Liver (tissue), 9 donors: ENCODE results near the gene IFITM5. TPM values are rescaled to one million over a fixed set of nuclear protein-coding genes. Genes with fewer than 3 reads are reported as not detected.
A peak's percentile ranks its signal among the peaks of the same experiment; 100 is the strongest.
"Not testable (repeated sequence)": the region's sequence is repeated elsewhere in the genome, so short reads cannot be mapped to it uniquely, and the experiment has no call there.

Experiments used
- DNase-seq: peaks from one replicate; pipeline ENCODE4 v3.0.0-alpha.2; 2017; ENCODE audit warnings: low spot score
- H3K27ac ChIP-seq, 2 donors: one replicate each; pipeline ENCODE4 v1.7.0; 2013; ENCODE audit warnings: inconsistent platforms in 2 of 2, low read length in 2 of 2, control low read depth in 1 of 2, low read depth in 1 of 2, mild to moderate bottlenecking in 1 of 2
- H3K27me3 ChIP-seq, 4 donors: one replicate each; pipeline versions ENCODE4 v1.6.1 to v1.7.0; 2013; ENCODE audit warnings: low read length in 3 of 4, inconsistent platforms in 1 of 4, mild to moderate bottlenecking in 1 of 4, moderate library complexity in 1 of 4; ENCODE audit not compliant: control insufficient read depth in 4 of 4, insufficient read depth in 4 of 4
- H3K36me3 ChIP-seq, 4 donors: one replicate each; pipeline versions ENCODE4 v1.6.1 to v1.7.0; 2013; ENCODE audit warnings: low read length in 3 of 4, mild to moderate bottlenecking in 3 of 4, low read depth in 1 of 4, moderate library complexity in 1 of 4; ENCODE audit not compliant: control insufficient read depth in 4 of 4, insufficient read depth in 3 of 4
- H3K4me1 ChIP-seq, 4 donors: one replicate each; pipeline versions ENCODE4 v1.6.1 to v1.7.0; 2013; ENCODE audit warnings: low read length in 3 of 4, mild to moderate bottlenecking in 3 of 4, moderate library complexity in 1 of 4; ENCODE audit not compliant: control insufficient read depth in 4 of 4, insufficient read depth in 4 of 4
- H3K4me3 ChIP-seq, 3 donors: one replicate each; pipeline versions ENCODE4 v1.6.1 to v1.7.0; 2013; ENCODE audit warnings: low read length in 3 of 3, control low read depth in 1 of 3, low read depth in 1 of 3, mild to moderate bottlenecking in 1 of 3
- H3K9ac ChIP-seq, 2 donors: one replicate each; pipeline ENCODE4 v1.7.0; 2013; ENCODE audit warnings: low read length in 2 of 2, mild to moderate bottlenecking in 2 of 2, moderate library complexity in 2 of 2, control low read depth in 1 of 2, low read depth in 1 of 2
- H3K9me3 ChIP-seq, 4 donors: one replicate each; pipeline versions ENCODE4 v1.6.1 to v1.7.0; 2013; ENCODE audit warnings: low read length in 3 of 4; ENCODE audit not compliant: control insufficient read depth in 4 of 4
- EGR1 ChIP-seq, 2 donors: IDR thresholded peaks; 2 replicates each; pipeline ENCODE4 v1.6.1; 2016 to 2018; ENCODE audit warnings: antibody characterized with exemption in 2 of 2, low read depth in 2 of 2
- FOXA1 ChIP-seq: IDR thresholded peaks from 2 replicates; pipeline ENCODE4 v1.6.1; 2016; ENCODE audit warnings: antibody characterized with exemption
- FOXA2 ChIP-seq: IDR thresholded peaks from 2 replicates; pipeline ENCODE4 v1.6.1; 2016; ENCODE audit warnings: antibody characterized with exemption
- GABPA ChIP-seq, 2 donors: IDR thresholded peaks in 1 of 2; conservative IDR thresholded peaks in 1 of 2; 2 replicates each; pipeline ENCODE4 v1.6.1; 2016; ENCODE audit warnings: antibody characterized with exemption in 2 of 2, mild to moderate bottlenecking in 1 of 2, moderate library complexity in 1 of 2
- HNF4A ChIP-seq, 2 donors: conservative IDR thresholded peaks; 2 replicates each; pipeline ENCODE4 v1.6.1; 2016; ENCODE audit warnings: antibody characterized with exemption in 2 of 2, mild to moderate bottlenecking in 2 of 2
- HNF4G ChIP-seq: IDR thresholded peaks from 2 replicates; pipeline ENCODE4 v1.6.1; 2016; ENCODE audit warnings: antibody characterized with exemption
- JUND ChIP-seq, 2 donors: IDR thresholded peaks; 2 replicates each; pipeline ENCODE4 v1.6.1; 2016; ENCODE audit warnings: antibody characterized with exemption in 2 of 2
- MAX ChIP-seq: IDR thresholded peaks from 2 replicates; pipeline ENCODE4 v1.6.1; 2016; ENCODE audit warnings: antibody characterized with exemption
- NR2F2 ChIP-seq: IDR thresholded peaks from 2 replicates; pipeline ENCODE4 v1.6.1; 2016; ENCODE audit warnings: antibody characterized with exemption
- RAD21 ChIP-seq, 2 donors: IDR thresholded peaks; 2 replicates each; pipeline ENCODE4 v1.6.1; 2016; ENCODE audit warnings: antibody characterized with exemption in 2 of 2, mild to moderate bottlenecking in 2 of 2
- RXRA ChIP-seq, 2 donors: IDR thresholded peaks; 2 replicates each; pipeline ENCODE4 v1.6.1; 2017 to 2018; ENCODE audit warnings: antibody characterized with exemption in 2 of 2, mild to moderate bottlenecking in 1 of 2
- SP1 ChIP-seq: IDR thresholded peaks from 2 replicates; pipeline ENCODE4 v1.6.1; 2018; ENCODE audit warnings: antibody characterized with exemption, mild to moderate bottlenecking
- TAF1 ChIP-seq: conservative IDR thresholded peaks from 2 replicates; pipeline ENCODE4 v1.6.1; 2016; ENCODE audit warnings: antibody characterized with exemption, mild to moderate bottlenecking
- YY1 ChIP-seq: IDR thresholded peaks from 2 replicates; pipeline ENCODE4 v1.6.1; 2016; ENCODE audit warnings: antibody characterized with exemption, mild to moderate bottlenecking
- ZBTB33 ChIP-seq: IDR thresholded peaks from 2 replicates; pipeline ENCODE4 v1.6.1; 2016; ENCODE audit warnings: antibody characterized with exemption
- WGBS: extraction: QIAGEN DNeasy Blood & Tissue Kit; methylation state at CpG from one replicate; pipeline ENCODE4 v1.1.7; 2013; 5-methylcytosine and 5-hydroxymethylcytosine counted together
- polyA plus RNA-seq, 2 donors: library from polyadenylated mRNA; stranded (reverse) in 1 of 2; unstranded in 1 of 2; fragments of 200-250 nt in 1 of 2; fragments of >200 nt in 1 of 2; fragmentation: Nextera tagmentation in 1 of 2; extraction: Ambion mirVana in 1 of 2; gene quantifications; one replicate each; pipeline versions ENCODE4 v1.2.1 to v1.2.3, GENCODE V29; 2013 to 2015
- total RNA-seq, 2 donors: library from RNA; depleted of rRNA; stranded (reverse); fragments of >200 nt; gene quantifications; one replicate each; pipeline ENCODE4 v1.2.3, GENCODE V29; 2014
- TF ChIP-seq, protein P1 (sequence below): fragments of 150-350 bp; IDR thresholded peaks from 2 replicates; pipeline ENCODE4 v1.5.1; 2017; ENCODE audit warnings: improper control_type of control experiment, low read depth, low read length; ENCODE audit not compliant: missing input control
- TF ChIP-seq, protein P2 (sequence below): IDR thresholded peaks from 2 replicates; pipeline ENCODE4 v1.6.1; 2016; ENCODE audit warnings: antibody characterized with exemption
- donor health status: healthy.
- donor health status: healthy.
- donor health status: healthy.
- donor health status: healthy.
- donor health status: healthy.

IFITM5 gene
- total and polyA plus RNA-seq, 4 donors: not detected

DNA sequence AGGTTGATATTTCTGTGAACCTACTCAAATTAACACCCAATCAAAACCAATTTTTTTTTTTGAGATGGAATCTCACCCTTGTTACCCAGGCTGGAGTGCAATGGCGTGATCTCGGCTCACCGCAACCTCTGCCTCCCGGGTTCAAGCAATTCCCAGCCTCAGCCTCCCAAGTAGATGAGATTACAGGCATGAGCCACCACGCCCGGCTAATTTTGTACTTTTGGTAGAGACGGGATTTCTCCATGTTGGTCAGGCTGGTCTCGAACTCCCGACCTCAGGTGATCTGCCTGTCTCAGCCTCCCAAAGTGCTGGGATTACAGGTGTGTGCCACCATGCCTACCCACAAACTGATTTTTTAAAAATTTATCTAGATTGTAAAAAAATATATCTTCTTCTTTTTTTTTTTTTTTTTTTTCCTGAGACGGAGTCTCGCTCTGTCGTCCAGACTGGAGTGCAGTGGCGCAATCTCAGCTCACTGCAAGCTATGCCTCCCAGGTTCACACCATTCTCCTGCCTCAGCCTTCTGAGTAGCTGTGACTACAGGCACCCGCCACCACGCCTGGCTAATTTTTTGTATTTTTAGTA is 29.3 kb upstream of the IFITM5 start:
- not testable (repeated sequence) for H3K36me3 ChIP-seq
- 89% methylated on average over 15 of the region's 15 CpGs for WGBS

GRCh38 chr11:328012-328411 is 28.7 kb upstream of the IFITM5 start:
- TF ChIP-seq RAD21 (IDR thresholded peaks at IDR 0.05) (no peak), HNF4G (no peak), HNF4A (conservative IDR thresholded peaks at IDR 0.05) (no peak), FOXA2 (no peak), ZBTB33 (no peak), EGR1 (IDR thresholded peaks at IDR 0.05; ENCODE audit: low read depth in 2 of 2) (no peak), NR2F2 (no peak), TAF1 (no peak), MAX (no peak), JUND (IDR thresholded peaks at IDR 0.05) (no peak)
- TF ChIP-seq, protein P1, sequence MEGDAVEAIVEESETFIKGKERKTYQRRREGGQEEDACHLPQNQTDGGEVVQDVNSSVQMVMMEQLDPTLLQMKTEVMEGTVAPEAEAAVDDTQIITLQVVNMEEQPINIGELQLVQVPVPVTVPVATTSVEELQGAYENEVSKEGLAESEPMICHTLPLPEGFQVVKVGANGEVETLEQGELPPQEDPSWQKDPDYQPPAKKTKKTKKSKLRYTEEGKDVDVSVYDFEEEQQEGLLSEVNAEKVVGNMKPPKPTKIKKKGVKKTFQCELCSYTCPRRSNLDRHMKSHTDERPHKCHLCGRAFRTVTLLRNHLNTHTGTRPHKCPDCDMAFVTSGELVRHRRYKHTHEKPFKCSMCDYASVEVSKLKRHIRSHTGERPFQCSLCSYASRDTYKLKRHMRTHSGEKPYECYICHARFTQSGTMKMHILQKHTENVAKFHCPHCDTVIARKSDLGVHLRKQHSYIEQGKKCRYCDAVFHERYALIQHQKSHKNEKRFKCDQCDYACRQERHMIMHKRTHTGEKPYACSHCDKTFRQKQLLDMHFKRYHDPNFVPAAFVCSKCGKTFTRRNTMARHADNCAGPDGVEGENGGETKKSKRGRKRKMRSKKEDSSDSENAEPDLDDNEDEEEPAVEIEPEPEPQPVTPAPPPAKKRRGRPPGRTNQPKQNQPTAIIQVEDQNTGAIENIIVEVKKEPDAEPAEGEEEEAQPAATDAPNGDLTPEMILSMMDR: no peak
- H3K4me3 ChIP-seq: no peak overlapping the region
- WGBS: 97% methylated on average over 13 of the region's 13 CpGs

More for the DNA sequence above, 29.3 kb upstream of the IFITM5 start:
- not testable (repeated sequence) for H3K9me3 ChIP-seq, H3K4me3 ChIP-seq, DNase-seq, H3K9ac ChIP-seq, H3K27me3 ChIP-seq
- H3K27ac ChIP-seq: peak overlapping the region in 1 of 2 donors; percentile 37
- peaks cover 0 to 14% (median 10%) of the 10 kb centered on the region in 4 donors for H3K4me1 ChIP-seq

DNA sequence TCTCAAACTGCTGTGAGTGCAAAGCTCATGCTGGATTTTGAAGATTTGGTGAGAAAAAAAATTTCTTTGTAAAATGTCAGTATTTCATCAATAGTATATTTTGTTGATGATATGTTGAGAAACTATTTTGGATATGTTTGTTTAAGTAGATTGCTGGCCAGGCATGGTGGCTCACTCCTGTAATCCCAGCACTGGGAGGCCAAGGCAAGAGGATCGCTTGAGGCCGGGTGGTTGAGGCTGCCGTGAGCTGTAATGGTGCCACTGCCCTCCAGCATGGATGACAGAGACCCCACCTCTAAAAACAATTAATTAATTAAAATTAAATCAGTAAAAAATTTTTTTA is 28.2 kb upstream of the IFITM5 start:
- Histone ChIP-seq H3K9me3 (no peaks in the 10 kb centered on the region), H3K27ac (peak overlapping the region; percentile 76 to 92), H3K9ac (peak overlapping the region; percentile 57 to 78), H3K4me3 (peak overlapping the region in 2 of 3 donors; percentile 3 to 44), H3K27me3 (no peaks in the 10 kb centered on the region), H3K36me3 (no peaks in the 10 kb centered on the region), H3K4me1 (peaks cover 0 to 14% (median 10%) of the 10 kb centered on the region in 4 donors)
- DNase-seq: no peak
- WGBS: 95% methylated on average over 3 of the region's 3 CpGs
- no peak for TF ChIP-seq SP1
- TF ChIP-seq MAX: no peak
- TF ChIP-seq RAD21 (IDR thresholded peaks at IDR 0.05): no peak
- no peak for TF ChIP-seq TAF1
- no peak for TF ChIP-seq YY1
- TF ChIP-seq, protein P2, sequence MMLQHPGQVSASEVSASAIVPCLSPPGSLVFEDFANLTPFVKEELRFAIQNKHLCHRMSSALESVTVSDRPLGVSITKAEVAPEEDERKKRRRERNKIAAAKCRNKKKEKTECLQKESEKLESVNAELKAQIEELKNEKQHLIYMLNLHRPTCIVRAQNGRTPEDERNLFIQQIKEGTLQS: no peak
- no peak for TF ChIP-seq ZBTB33
- TF ChIP-seq, protein P1: no peak
- TF ChIP-seq FOXA1: no peak
- TF ChIP-seq JUND (IDR thresholded peaks at IDR 0.05): no peak
- TF ChIP-seq FOXA2: no peak
- no peak for TF ChIP-seq RXRA (IDR thresholded peaks at IDR 0.05)
- no peak for TF ChIP-seq HNF4G
- TF ChIP-seq HNF4A (conservative IDR thresholded peaks at IDR 0.05): no peak
- no peak for TF ChIP-seq GABPA (IDR thresholded peaks at IDR 0.05 in 1 of 2, conservative IDR thresholded peaks at IDR 0.05 in 1 of 2)

More at GRCh38 chr11:328012-328411, 28.7 kb upstream of the IFITM5 start:
- Histone ChIP-seq H3K27ac (peak overlapping the region in 1 of 2 donors; percentile 14), H3K9ac (no peak overlapping the region), H3K4me1 (peaks cover 0 to 14% (median 10%) of the 10 kb centered on the region in 4 donors), H3K9me3 (no peaks in the 10 kb centered on the region), H3K27me3 (no peaks in the 10 kb centered on the region), H3K36me3 (no peaks in the 10 kb centered on the region)
- no peak for DNase-seq
